GM10847 (cell line): ENCODE data around the gene QPCT.

Experiments used
- POLR2A ChIP-seq: IDR thresholded peaks from 2 replicates; pipeline ENCODE4 v1.6.1; 2011; ENCODE audit not compliant: insufficient read length; ENCODE audit errors: extremely low read depth

The QPCT gene

DNA sequence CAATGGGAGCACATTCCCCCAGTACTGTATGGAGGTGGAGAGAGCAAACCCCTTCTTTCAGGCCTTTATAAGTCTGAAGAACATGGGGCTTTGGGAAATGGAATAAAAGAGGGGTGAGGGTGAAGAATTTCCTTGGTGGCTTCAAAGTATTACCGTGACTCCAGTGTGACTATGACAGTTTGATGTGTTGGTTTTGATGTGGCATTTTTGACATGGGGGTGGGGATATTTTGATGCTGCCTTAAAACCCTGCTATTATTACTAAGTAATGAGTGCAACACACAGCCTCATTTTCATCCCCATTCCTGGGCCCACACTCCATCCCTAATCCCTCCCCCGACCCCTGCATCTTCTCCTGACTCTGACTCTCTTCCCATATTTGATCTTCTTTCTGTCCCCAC lies 23.6 kb downstream of the QPCT start:
- TF ChIP-seq POLR2A = no peak

DNA sequence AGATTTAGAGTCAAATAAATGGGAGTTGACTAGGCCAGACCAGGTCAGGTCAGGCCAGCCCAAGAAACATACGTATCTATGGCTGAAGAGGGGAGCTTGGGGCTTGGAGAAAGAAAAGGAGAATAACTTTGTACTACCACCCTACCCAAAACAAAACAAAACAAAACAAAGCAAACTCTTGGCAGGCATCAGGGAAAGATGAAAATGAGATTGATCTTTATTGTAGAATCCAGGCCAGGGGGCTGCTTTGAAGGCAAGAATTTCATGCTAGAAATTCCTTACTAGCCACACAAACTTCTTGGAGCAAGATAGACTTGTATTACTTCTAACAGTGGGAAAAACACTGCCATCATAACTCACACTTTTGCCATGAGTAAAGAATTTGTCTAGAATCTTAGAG lies 26.2 kb downstream of the QPCT start:
- TF ChIP-seq POLR2A = no peak

DNA sequence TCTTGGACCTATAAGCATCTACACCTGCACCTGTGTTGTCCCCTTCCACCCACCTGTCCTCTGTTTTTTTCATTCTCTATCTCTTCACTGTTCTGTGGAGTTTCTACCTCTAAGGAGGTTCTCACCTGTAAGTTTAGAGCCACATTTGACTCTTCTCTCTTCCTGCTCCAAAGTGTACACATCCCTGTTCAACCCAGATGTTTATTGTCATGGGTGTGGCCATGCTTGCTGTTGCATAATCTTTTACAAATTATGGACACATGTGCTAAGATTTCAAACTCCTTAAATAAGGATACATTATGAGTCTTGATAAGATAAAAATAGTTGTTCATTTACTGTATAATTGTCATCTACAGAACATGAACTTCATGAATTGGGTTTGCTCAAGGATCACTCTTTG lies 27.6 kb downstream of the QPCT start:
- TF ChIP-seq POLR2A = no peak

DNA sequence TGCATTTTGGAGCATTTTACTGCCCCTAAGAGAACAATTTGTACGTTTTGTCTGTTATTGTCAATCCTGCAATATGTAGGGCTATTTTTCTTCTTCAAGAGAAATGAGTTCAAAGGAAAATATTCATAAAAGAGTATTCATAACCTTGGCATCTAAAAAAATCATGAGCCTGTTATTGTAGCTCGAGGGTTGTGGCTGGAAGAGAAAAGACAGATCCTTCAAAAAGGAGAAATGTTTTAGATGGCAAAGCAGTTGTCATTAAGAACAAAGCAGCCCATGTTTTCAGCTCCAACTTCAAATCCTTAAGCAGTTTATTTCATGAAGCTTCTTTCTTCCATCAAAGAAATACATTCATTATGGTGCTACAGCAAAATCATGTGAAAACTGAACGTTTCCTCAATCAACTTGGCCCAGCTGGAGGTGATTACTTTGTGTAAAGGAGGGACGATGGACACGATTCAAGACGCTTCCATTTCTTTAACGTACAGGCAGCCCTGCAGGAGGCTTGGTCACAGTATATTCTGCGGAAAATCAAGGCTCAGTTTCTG lies 31.4 kb downstream of the QPCT start:
- no peak for TF ChIP-seq POLR2A

DNA sequence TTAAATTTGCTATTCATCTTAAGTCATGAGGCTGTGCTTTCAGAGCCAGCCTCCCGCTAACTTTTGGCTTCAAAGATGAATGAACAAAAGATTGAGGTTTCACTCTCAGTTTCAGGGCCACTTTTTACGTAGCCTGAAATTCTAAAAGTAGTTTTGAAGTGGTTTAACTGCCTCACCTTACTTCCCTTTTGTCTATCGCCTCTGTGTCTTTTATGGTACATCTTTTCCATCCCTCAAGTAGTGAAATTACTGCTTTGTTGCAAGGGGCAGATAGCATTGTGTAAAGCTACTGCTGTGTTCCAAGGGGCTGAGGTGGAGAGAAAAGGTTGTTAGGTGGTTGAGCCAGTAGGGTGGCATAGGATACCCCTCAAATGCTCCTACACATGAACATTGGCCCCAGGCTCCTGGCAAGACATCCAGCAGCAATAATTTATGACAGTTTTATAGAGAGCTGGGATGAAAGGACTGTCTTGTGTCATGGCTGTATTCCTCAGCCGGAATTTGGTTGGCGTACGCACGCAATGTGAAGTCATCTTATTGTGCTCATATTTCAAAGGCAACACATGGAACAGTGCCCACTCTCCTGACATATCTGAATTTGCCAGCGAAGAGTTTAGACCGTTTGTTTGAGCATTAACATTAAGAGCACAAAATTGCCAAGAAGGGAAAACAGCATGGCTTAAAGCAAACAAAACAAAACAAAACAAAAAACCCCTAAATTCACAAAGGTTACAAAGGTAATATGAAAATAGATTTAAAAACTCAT lies 32.2 kb downstream of the QPCT start:
- no peak for TF ChIP-seq POLR2A

DNA sequence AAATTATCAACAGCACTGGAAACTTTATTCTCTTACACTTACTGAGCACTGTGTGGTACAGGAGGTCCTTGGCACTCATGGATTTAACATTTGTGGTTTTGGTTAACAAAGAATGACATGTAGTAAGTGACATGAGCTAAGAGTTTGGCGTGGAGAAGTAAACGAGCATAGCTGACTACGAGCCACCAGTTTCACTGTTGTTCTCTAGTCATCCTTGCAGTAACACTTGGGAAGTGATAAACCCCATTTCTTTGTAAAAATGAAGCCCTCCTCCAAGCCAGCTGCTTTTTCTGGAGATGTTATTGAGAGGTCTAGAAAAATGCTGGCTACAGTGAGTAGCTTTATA lies 32.7 kb downstream of the QPCT start:
- no peak for TF ChIP-seq POLR2A

DNA sequence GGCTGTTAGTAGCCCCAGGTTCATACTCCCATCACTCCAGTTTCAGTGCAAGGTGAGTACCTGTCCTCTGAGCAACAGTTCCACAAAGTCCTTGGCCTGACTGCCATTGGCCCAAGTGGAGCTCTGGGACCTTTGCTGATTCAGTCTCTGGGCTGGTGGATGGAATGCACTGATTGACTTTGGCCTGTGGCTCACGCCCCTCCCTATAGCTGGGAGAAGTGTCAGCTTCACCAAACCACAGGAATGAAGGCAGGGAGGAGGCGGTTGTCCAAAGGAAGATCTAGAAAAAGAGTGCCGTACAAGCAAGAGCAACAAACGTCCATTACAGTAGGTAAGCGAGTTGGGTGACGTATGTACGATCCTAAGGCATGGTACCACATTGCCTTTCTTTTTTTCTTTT lies 34.0 kb downstream of the QPCT start:
- TF ChIP-seq POLR2A = no peak

DNA sequence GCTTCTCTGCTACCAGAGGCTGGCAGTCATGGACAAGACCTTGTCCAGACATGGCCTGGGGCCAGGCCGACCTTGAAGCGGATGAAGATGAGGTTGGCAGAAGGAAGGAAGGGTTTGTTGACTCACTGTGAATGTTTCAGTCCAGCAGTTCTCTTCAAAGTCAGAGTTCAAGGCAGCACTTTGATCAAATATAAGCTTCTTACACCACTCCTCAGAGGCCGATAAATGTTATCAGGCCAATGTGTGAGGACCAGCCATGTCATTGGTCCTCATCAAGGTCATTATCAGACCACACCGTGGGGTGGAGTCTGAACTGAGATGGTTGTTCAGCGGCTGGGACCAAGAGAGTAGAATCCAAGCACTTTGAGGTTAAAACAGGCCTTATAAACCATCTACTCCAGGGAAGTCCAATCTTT lies 35.5 kb downstream of the QPCT start:
- no peak for TF ChIP-seq POLR2A

DNA sequence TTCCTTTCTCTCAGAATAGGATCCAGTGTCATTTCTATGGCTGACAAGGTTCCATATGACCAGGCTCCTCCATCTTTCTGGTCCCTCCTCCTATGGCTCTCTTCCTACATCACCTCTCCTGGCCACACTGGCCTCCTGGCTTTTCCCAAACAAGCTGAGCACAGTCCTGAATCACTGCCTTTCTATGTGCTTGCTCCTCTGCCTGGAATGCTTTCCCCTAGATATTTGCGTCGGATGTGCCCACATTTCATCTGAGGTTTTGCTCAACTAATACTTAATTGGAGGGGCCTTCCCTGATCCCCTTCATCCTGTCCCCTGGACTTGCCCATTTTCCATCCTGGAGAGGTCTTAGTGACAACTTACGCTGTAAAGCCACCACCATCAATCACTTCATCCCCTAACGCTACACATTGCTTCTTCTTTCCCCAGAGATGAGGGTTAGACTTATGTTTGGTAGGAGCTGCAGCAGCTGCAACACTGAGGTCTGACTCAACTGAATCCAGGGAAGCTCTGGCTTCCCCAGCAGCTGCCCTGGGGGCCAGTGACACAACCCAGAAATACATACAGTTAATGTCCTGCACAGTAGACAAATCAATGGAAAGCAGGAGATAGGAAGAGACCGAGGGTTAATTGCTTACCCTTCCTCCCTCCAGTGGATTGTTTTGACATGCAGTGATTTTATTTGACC lies 42.9 kb downstream of the QPCT start:
- no peak for TF ChIP-seq POLR2A

DNA sequence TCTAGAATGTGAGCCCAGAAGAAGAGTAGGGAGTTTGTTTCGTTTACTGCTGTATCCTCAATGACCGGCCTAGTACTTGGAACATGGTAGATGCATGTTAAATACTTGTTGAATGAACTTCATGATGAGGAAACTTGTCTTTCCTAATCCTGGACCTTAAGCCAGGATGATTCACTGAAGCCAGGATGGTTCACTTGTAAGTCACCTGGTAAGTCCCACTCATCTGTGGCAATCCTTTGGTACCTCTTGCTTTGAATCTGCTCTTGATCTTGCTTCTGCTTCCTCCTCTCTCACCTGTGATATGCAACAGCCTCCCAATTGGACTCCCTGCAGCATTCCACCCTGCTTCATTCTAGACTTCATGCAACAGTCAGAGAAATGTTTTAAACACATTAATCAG lies 43.6 kb downstream of the QPCT start:
- TF ChIP-seq POLR2A = no peak

DNA sequence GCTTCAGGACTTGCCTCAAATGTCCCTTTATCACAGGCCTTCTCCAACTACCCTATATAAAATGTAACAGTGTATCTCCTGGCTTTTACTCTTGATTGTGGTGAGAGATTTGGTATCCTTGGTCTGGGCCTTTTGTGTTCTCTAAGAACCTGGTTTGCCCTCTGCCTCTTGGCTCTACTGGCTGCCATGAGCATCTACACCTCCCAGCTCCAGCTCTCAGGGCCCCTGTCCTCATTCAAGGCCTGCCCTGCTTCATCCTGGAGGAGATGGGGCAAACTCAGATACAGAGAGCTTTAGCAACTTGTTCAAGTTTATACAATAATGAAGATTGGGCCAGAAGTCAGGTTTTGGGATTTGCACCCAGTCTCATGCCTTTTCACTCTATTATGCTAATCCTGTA lies 45.0 kb downstream of the QPCT start:
- TF ChIP-seq POLR2A = no peak

DNA sequence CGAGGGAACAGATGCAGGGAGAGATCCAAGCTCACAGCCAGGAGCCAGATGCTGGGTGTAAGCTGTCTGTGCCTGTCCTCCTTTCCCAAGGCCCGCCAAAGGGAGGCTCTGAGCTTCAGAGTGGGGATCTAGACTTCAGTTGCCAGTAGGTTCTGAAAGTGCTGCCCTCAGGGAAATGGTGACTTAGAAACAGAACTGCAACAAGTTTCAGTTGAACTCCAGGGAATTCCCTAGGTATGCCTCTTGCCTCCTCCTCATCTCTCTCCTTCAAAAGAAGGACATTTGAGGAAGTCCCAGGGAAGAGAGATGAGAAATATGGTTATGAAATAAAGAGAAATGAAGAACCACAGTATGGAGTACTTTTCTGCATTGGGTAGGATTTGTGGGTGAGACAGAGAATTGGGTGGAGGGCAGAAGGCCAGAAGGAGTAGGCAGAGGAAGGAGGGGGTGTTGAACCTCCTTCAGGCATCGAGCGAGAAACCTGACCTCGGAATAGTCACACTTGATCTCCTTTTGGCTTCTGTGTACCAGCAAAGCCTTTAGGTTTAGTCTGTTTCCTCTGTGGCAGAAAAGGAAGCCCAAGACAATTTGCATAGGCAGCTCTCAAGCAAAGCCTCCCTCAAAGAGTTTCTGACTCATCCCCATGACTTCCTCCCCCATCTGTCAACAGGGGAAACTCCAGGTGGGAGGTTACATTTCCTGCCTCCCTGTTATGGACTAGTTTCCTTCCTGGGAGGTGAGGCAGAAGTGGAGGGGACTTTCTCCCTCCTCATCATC lies 45.7 kb downstream of the QPCT start:
- TF ChIP-seq POLR2A = no peak

DNA sequence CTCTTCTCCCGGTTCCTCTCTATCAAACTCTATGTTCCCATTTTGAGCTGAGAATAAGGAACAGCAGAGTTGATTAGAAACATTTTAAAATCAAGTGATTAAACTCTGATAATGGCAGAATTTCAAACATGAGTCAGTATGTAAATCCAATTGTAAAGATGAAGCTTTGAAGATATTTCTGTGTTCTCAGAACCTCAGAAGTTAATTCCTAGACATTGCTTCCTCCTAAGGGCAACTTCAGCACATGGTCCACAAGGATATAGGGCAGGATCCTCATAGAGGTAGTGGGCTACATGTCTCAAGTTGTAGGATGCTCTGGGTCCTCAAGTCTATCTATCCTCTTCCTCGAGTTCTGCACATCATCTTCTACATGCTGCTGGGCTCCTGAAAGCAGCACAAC lies 46.3 kb downstream of the QPCT start:
- TF ChIP-seq POLR2A = no peak

DNA sequence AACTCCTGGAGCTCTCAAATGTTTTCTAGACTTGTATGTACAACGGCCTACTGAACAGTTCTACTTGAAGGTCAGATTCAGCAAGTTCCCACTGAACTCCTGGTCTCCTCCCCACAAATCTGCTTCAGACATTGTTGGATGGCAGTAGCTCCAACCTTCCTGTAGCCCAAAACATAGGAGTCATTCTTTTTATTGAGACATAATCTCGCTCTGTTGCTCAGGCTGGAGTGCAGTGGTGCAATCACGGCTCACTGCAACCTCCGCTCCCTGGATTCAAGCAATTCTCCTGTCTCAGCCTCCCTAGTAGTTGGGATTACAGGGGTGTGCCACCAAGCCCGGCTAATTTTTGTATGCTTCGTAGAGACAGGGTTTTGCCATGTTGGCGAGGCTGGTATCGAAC lies 47.3 kb downstream of the QPCT start:
- TF ChIP-seq POLR2A = no peak

DNA sequence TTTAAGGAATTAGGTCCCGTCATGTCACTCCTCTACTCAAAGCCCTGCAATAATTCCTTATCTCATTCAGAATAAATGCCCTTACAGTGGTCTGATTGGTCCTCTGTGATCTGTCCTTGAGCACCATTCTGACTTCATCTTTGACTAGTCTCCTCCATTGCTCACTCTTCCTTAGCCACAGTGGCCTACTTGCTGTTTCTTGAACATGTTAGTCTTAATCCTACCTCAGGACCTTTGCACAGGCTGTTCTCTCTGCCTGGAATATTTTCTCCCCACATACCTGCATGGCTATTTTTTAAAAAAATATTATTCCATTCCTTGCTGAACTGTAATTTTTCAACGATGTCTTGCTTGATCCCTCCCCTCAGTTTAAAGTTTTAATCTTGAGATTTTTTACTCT lies 48.0 kb downstream of the QPCT start:
- TF ChIP-seq POLR2A = no peak

DNA sequence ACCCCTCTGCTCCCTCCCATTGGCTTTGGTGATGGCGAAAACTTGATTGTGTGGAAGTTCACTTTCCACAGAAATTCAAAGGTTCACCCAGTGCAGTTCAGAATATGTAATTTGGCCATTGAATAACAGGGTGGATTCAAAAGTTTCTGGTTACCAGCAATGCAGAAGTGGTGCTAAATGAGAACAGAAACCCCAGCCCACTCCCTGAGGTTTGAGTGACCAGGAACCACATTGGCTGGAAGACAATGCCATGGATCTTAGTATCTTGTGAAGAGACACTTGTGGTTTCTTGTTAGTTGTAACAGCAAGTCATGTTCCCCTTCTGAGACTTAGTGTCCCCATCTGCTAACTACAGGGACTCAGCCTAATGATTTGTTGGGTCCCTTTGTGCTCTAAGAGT lies 49.8 kb downstream of the QPCT start:
- no peak for TF ChIP-seq POLR2A
